SK-N-SH (cell line): ENCODE data around the gene ATP6V1B1. TPM values are rescaled to one million over a fixed set of nuclear protein-coding genes. Genes with fewer than 3 reads are reported as not detected.

Experiments used
- CTCF ChIA-PET: fragments of 300-600, 350-600 bp; formaldehyde crosslinking; extraction: SDS; loops from one replicate; lab custom pipeline; 2021; lab: Yijun Ruan, JAX
- POLR2A ChIA-PET: fragments of 350-600 bp; sonication (Branson Sonifier 250); formaldehyde crosslinking; extraction: SDS; loops from one replicate; lab custom pipeline; 2020; ENCODE audit warnings: antibody characterized with exemption, inconsistent platforms; lab: Yijun Ruan, JAX
- DNase-seq: peaks from one replicate; pipeline ENCODE4 v3.0.0; 2012
- H2AFZ ChIP-seq: fragments of 200-600 bp; sonication (generic); 2 replicates; pipeline ENCODE4 v1.8.1; 2016; ENCODE audit warnings: antibody characterized with exemption, mild to moderate bottlenecking, low read depth
- H3F3A ChIP-seq: fragments of 200-600 bp; sonication (generic); replicated peaks from 2 replicates; pipeline ENCODE3; 2016; ENCODE audit warnings: antibody characterized with exemption, mild to moderate bottlenecking; ENCODE audit not compliant: insufficient read depth
- H3K27ac ChIP-seq, 2 experiments: fragments of 200-500 bp in 1 of 2; fragments of 200-600 bp in 1 of 2; sonication (Bioruptor generic) in 1 of 2; sonication (generic), shearing (Covaris generic) in 1 of 2; 2 replicates each; pipeline versions ENCODE4 v1.5.1 to v1.6.1; 2014 to 2016; ENCODE audit warnings: low read depth in 2 of 2, inconsistent platforms in 1 of 2, low read length in 1 of 2, mild to moderate bottlenecking in 1 of 2, mixed read lengths in 1 of 2
- H3K27me3 ChIP-seq: fragments of 200-600 bp; sonication (generic), shearing (Covaris generic); 2 replicates; pipeline ENCODE4 v1.6.1; 2016; ENCODE audit warnings: mixed run types; ENCODE audit not compliant: insufficient read depth
- H3K36me3 ChIP-seq, 2 experiments: fragments of 200-500 bp in 1 of 2; fragments of 200-600 bp in 1 of 2; sonication (Bioruptor generic) in 1 of 2; sonication (generic) in 1 of 2; replicated peaks in 1 of 2; 2 replicates each; pipeline versions ENCODE3 to v1.5.1; 2014 to 2016; ENCODE audit warnings: low read length in 1 of 2, mild to moderate bottlenecking in 1 of 2; ENCODE audit not compliant: insufficient read depth in 2 of 2, control insufficient read depth in 1 of 2
- H3K4me1 ChIP-seq, 2 experiments: fragments of 200-500 bp in 1 of 2; fragments of 200-600 bp in 1 of 2; sonication (Bioruptor generic) in 1 of 2; sonication (generic), shearing (Covaris generic) in 1 of 2; 2 replicates each; pipeline versions ENCODE4 v1.5.1 to v1.6.1; 2014 to 2016; ENCODE audit warnings: low read depth in 1 of 2, low read length in 1 of 2, mixed run types in 1 of 2; ENCODE audit not compliant: insufficient read depth in 2 of 2, control insufficient read depth in 1 of 2
- H3K4me2 ChIP-seq: fragments of 200-600 bp; sonication (generic), shearing (Covaris generic); 2 replicates; pipeline ENCODE4 v1.6.1; 2017; ENCODE audit warnings: mixed run types
- H3K4me3 ChIP-seq, 2 experiments: fragments of 200-500 bp in 1 of 2; fragments of 200-600 bp in 1 of 2; sonication (Bioruptor generic) in 1 of 2; sonication (generic), shearing (Covaris generic) in 1 of 2; 2 replicates each; pipeline versions ENCODE4 v1.5.1 to v1.8.1; 2014 to 2016; ENCODE audit warnings: low read depth in 2 of 2, inconsistent platforms in 1 of 2, low read length in 1 of 2, mild to moderate bottlenecking in 1 of 2, mixed read lengths in 1 of 2, moderate library complexity in 1 of 2
- H3K79me2 ChIP-seq: fragments of 200-600 bp; sonication (generic); 2 replicates; pipeline ENCODE4 v1.8.1; 2017; ENCODE audit warnings: mild to moderate bottlenecking; ENCODE audit not compliant: insufficient read depth
- H3K9ac ChIP-seq: fragments of 200-600 bp; sonication (generic); 2 replicates; pipeline ENCODE4 v1.6.1; 2017; ENCODE audit warnings: mixed run types
- H3K9me2 ChIP-seq: fragments of 200-600 bp; sonication (generic); 2 replicates; pipeline ENCODE4 v1.6.1; 2017; ENCODE audit warnings: mixed run types
- H3K9me3 ChIP-seq: fragments of 200-600 bp; sonication (generic); 2 replicates; pipeline ENCODE4 v1.6.1; 2017; ENCODE audit warnings: mixed run types, mild to moderate bottlenecking, moderate library complexity
- H4K20me1 ChIP-seq: fragments of 200-600 bp; sonication (generic); 2 replicates; pipeline ENCODE4 v1.6.1; 2017; ENCODE audit warnings: mild to moderate bottlenecking, mixed run types; ENCODE audit not compliant: insufficient read depth
- EZH2phosphoT487 ChIP-seq: fragments of 200-600 bp; sonication (generic); IDR thresholded peaks from 2 replicates; pipeline ENCODE4 v1.6.1; 2017; ENCODE audit warnings: low read depth, mixed run types, mild to moderate bottlenecking, antibody characterized with exemption, moderate library complexity, borderline replicate concordance
- FOSL2 ChIP-seq: IDR thresholded peaks from 2 replicates; pipeline ENCODE4 v1.4.0; 2012; ENCODE audit warnings: low read depth, mild to moderate bottlenecking, moderate library complexity, borderline replicate concordance
- FOXJ3 ChIP-seq: sonication (generic); formaldehyde crosslinking; IDR thresholded peaks from 2 replicates; pipeline ENCODE4 v1.5.1; 2020; ENCODE audit warnings: mild to moderate bottlenecking, missing genetic modification reagents
- FOXM1 ChIP-seq: IDR thresholded peaks from 2 replicates; pipeline ENCODE4 v1.4.0; 2012; ENCODE audit warnings: low read depth, mild to moderate bottlenecking
- GABPA ChIP-seq: IDR thresholded peaks from 2 replicates; pipeline ENCODE4 v1.4.0; 2012; ENCODE audit warnings: low read depth, mild to moderate bottlenecking
- MEF2A ChIP-seq: IDR thresholded peaks from 2 replicates; pipeline ENCODE4 v1.4.0; 2012; ENCODE audit warnings: low read depth, borderline replicate concordance
- MXI1 ChIP-seq: IDR thresholded peaks from 2 replicates; pipeline ENCODE4 v1.6.1; 2012; ENCODE audit warnings: mild to moderate bottlenecking, low read depth, low read length, improper control_type of control experiment
- NRF1 ChIP-seq: IDR thresholded peaks from 2 replicates; pipeline ENCODE4 v1.6.1; 2012; ENCODE audit warnings: low read depth, mild to moderate bottlenecking, low read length
- PBX3 ChIP-seq: IDR thresholded peaks from 2 replicates; pipeline ENCODE4; 2012
- RAD21 ChIP-seq: IDR thresholded peaks from 2 replicates; pipeline ENCODE4 v1.6.1; 2012; ENCODE audit warnings: mild to moderate bottlenecking, low read length
- RCOR1 ChIP-seq: fragments of 150-350 bp; IDR thresholded peaks from 2 replicates; pipeline ENCODE4 v1.6.1; 2017; ENCODE audit warnings: antibody characterized with exemption, low read length
- RFX5 ChIP-seq: IDR thresholded peaks from 2 replicates; pipeline ENCODE4 v1.6.1; 2012; ENCODE audit warnings: mild to moderate bottlenecking, improper control_type of control experiment, low read length
- RXRA ChIP-seq: IDR thresholded peaks from 2 replicates; pipeline ENCODE4 v1.4.0; 2012; ENCODE audit warnings: low read depth, mild to moderate bottlenecking, borderline replicate concordance
- YY1 ChIP-seq: IDR thresholded peaks from 2 replicates; pipeline ENCODE4 v1.4.0; 2012; ENCODE audit warnings: low read depth, mild to moderate bottlenecking
- WGBS: methylation state at CpG from one replicate; pipeline ENCODE4 v1.1.6; 2017; ENCODE audit warnings: low lambda C conversion rate; 5-methylcytosine and 5-hydroxymethylcytosine counted together
- polyA plus RNA-seq, 3 experiments: library from polyadenylated mRNA; depleted of rRNA; stranded (reverse); fragments of >200 nt; gene quantifications; 2 replicates each; pipeline ENCODE4 v1.2.3, GENCODE V29; 2012
- TF ChIP-seq, protein P1 (sequence below): fragments of 150-350 bp; IDR thresholded peaks from 2 replicates; pipeline ENCODE4 v1.6.1; 2016; ENCODE audit warnings: mild to moderate bottlenecking, low read depth, low read length
- TF ChIP-seq, protein P2 (sequence below): IDR thresholded peaks from 2 replicates; pipeline ENCODE4 v1.4.0; 2012; ENCODE audit warnings: low read depth, borderline replicate concordance

ATP6V1B1 gene
- polyA plus RNA-seq, 1 of the 3 experiments (the other 2 are of a cell fraction) = 4.9 TPM

GRCh38 chr2:70888366-70888922, 47.3 kb upstream of the ATP6V1B1 start:
- Histone ChIP-seq H3K27me3 (no peaks in the 10 kb centered on the region), H3K79me2 (no peaks in the 10 kb centered on the region), H3F3A (no peaks in the 10 kb centered on the region), H3K9me3 (no peaks in the 10 kb centered on the region), H3K4me3 (no peak overlapping the region), H3K9me2 (no peaks in the 10 kb centered on the region), H3K36me3 (no peaks in the 10 kb centered on the region), H3K27ac (no peak overlapping the region), H4K20me1 (no peaks in the 10 kb centered on the region), H3K4me1 (no peaks in the 10 kb centered on the region), H3K4me2 (no peak overlapping the region), H2AFZ (no peak overlapping the region), H3K9ac (no peak overlapping the region)
- DNase-seq = no peak
- no peak for TF ChIP-seq FOXM1
- TF ChIP-seq RXRA = no peak
- no peak for TF ChIP-seq PBX3
- TF ChIP-seq, protein P1, sequence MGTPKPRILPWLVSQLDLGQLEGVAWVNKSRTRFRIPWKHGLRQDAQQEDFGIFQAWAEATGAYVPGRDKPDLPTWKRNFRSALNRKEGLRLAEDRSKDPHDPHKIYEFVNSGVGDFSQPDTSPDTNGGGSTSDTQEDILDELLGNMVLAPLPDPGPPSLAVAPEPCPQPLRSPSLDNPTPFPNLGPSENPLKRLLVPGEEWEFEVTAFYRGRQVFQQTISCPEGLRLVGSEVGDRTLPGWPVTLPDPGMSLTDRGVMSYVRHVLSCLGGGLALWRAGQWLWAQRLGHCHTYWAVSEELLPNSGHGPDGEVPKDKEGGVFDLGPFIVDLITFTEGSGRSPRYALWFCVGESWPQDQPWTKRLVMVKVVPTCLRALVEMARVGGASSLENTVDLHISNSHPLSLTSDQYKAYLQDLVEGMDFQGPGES = no peak
- TF ChIP-seq RFX5 = no peak
- no peak for TF ChIP-seq NRF1
- TF ChIP-seq GABPA = no peak
- TF ChIP-seq YY1 = no peak
- TF ChIP-seq MEF2A = no peak
- TF ChIP-seq MXI1 = no peak
- ChIA-PET CTCF (interaction anchor here (1.4 to 3.4 kb wide), 2 partner anchors 17 to 60 kb away, joined by 6 to 18 read pairs; no protein-coding TSS in a partner anchor), POLR2A (no interaction called here)
- 94% methylated on average over 27 of the region's 27 CpGs for WGBS

DNA sequence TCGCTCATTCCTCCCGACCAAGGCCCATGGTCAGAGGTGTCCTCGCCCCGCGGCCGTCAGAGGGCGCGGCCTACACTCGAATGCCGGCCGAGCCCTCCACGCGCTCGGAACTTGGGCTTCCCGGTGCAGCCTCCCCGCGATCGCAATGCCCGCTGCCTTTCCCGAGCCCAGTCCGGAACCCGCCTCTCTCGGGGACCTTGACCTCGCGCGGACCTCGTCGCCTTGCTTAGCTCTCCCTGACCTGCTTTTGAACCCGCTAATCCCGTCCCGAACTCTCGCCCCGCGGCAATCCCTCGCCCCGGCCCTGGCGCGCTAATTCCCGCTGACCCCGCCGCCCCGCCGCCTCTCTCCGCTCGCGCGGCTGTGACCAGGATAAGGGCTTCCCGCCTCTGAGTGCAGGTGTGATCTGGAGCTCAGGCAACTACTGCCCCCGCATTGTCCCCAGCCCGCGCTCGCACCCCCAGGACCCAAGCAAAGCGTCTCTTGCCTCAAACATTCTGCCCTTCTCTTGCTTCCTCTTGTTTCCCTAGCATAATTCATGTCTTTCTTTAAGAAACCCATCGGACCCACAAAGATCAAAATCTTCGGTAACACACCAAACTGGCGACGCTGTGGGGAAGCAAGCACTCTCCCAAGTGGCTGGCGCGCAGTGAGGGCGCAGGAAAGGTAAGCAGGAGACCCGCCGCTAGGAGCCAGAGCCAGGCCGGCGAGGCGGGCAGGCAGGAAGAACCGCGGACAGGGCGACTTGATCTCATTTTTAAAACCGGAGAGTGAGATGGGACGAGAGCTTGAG, 46.6 kb upstream of the ATP6V1B1 start:
- no peaks in the 10 kb centered on the region for H3F3A ChIP-seq
- TF ChIP-seq FOXJ3 (no peak), PBX3 (no peak), FOSL2 (no peak), MXI1 (no peak), FOXM1 (no peak), EZH2phosphoT487 (no peak), RAD21 (no peak), RCOR1 (no peak), RXRA (no peak)
- TF ChIP-seq, protein P2, sequence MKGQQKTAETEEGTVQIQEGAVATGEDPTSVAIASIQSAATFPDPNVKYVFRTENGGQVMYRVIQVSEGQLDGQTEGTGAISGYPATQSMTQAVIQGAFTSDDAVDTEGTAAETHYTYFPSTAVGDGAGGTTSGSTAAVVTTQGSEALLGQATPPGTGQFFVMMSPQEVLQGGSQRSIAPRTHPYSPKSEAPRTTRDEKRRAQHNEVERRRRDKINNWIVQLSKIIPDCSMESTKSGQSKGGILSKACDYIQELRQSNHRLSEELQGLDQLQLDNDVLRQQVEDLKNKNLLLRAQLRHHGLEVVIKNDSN = no peak
- TF ChIP-seq, all 33 proteins: peak for 0
- no peaks in the 10 kb centered on the region for H4K20me1 ChIP-seq
- no peaks in the 10 kb centered on the region for H3K27me3 ChIP-seq
- no peak overlapping the region for H3K4me3 ChIP-seq
- 96% methylated on average over 70 of the region's 70 CpGs for WGBS
- H3K9me3 ChIP-seq = no peaks in the 10 kb centered on the region
- H3K79me2 ChIP-seq = no peaks in the 10 kb centered on the region
- H3K36me3 ChIP-seq = no peaks in the 10 kb centered on the region
- no peak overlapping the region for H2AFZ ChIP-seq
- no peak for DNase-seq
- ChIA-PET POLR2A (no interaction called here), CTCF (interaction anchor here (0.8 to 3.4 kb wide), 3 partner anchors 18 to 104 kb away, joined by 3 to 18 read pairs (median 6); no protein-coding TSS in a partner anchor)
- H3K27ac ChIP-seq = no peak overlapping the region
- H3K4me2 ChIP-seq = no peak overlapping the region
- no peaks in the 10 kb centered on the region for H3K9me2 ChIP-seq
- no peaks in the 10 kb centered on the region for H3K4me1 ChIP-seq
- no peak overlapping the region for H3K9ac ChIP-seq
